Activated CD4-positive, alpha-beta T cell treated with anti-CD3 and anti-CD28 coated beads for 48 hours (primary cell): Measurements from ENCODE around the gene TMEM178B.

ENCODE experiments used
- DNase-seq: peaks from one replicate; pipeline ENCODE4 v3.0.0-alpha.2; 2020

The TMEM178B gene

GRCh38 chr7:141225916-141226618, 152.2 kb downstream of the TMEM178B start:
- peak; percentile 13 for DNase-seq

GRCh38 chr7:141227454-141227853, 153.6 kb downstream of the TMEM178B start:
- DNase-seq: no peak

- DNase-seq: no peak
Observed at GRCh38 chr7:141228482-141228881, 154.6 kb downstream of the TMEM178B start.

GRCh38 chr7:141231018-141231792, 157.3 kb downstream of the TMEM178B start:
- no peak for DNase-seq

- DNase-seq: no peak
Observed at GRCh38 chr7:141232286-141233051, 158.6 kb downstream of the TMEM178B start.

- no peak for DNase-seq
Observed at GRCh38 chr7:141234335-141235105, 160.7 kb downstream of the TMEM178B start.

- no peak for DNase-seq
Observed at GRCh38 chr7:141235656-141236055, 161.8 kb downstream of the TMEM178B start.

- DNase-seq: no peak
Observed at GRCh38 chr7:141238596-141239243, 164.9 kb downstream of the TMEM178B start.

GRCh38 chr7:141239661-141240060, 165.8 kb downstream of the TMEM178B start:
- DNase-seq: no peak

- DNase-seq: no peak
Observed at GRCh38 chr7:141242568-141242967, 168.7 kb downstream of the TMEM178B start.

GRCh38 chr7:141243368-141243767, 169.5 kb downstream of the TMEM178B start:
- no peak for DNase-seq

GRCh38 chr7:141244435-141244834, 170.6 kb downstream of the TMEM178B start:
- no peak for DNase-seq

GRCh38 chr7:141246426-141246825, 172.6 kb downstream of the TMEM178B start:
- no peak for DNase-seq

GRCh38 chr7:141251180-141251579, 177.3 kb downstream of the TMEM178B start:
- DNase-seq: no peak

GRCh38 chr7:141251957-141252356, 178.1 kb downstream of the TMEM178B start:
- no peak for DNase-seq

- no peak for DNase-seq
Observed at GRCh38 chr7:141257597-141257996, 183.7 kb downstream of the TMEM178B start.

- no peak for DNase-seq
Observed at GRCh38 chr7:141258559-141258958, 184.7 kb downstream of the TMEM178B start.

- DNase-seq: no peak
Observed at GRCh38 chr7:141262101-141263090, 188.5 kb downstream of the TMEM178B start.

GRCh38 chr7:141263508-141263907, 189.6 kb downstream of the TMEM178B start:
- no peak for DNase-seq

- no peak for DNase-seq
Observed at GRCh38 chr7:141263983-141264382, 190.1 kb downstream of the TMEM178B start.

- no peak for DNase-seq
Observed at GRCh38 chr7:141264511-141264910, 190.6 kb downstream of the TMEM178B start.
